ENCODE data around the gene FAM237B. TPM values are rescaled to one million over a fixed set of nuclear protein-coding genes. Genes with fewer than 3 reads are reported as not detected.

FAM237B gene
- total and polyA plus RNA-seq, 2 of the 8 experiments (the other 6 are each of a cell fraction or from before 2014, with no cell fraction given), result not detected

DNA sequence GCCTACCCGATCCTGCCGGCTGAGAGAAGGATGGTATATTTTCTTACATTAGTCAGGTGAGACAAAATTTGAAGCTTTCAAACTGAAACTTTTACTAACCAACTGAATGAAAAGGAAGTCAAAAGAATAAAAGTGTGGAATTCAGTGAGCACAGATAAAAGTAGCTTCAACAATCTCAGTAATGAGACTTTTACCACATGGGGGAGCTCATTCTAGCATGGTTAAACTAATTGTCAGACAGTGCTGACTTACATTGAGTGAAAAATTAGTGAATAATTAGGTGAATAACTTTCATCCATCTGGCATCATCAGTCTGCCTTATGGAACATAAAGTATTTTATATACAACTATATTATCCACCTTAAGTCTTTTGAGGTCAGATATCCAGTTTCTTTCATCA, 8.4 kb downstream of the FAM237B start:
- Histone ChIP-seq H3K56ac (replicated peaks; ENCODE audit: insufficient read length, low read depth, low read length) (no peak overlapping the region), H3K23ac (ENCODE audit: insufficient read length) (no peak overlapping the region), H2BK15ac (ENCODE audit: low read length) (no peak overlapping the region), H3K27ac (ENCODE audit: low read depth, low read length) (no peak overlapping the region), H2AFZ (ENCODE audit: low read length) (no peak overlapping the region), H3K14ac (ENCODE audit: insufficient read length) (no peak overlapping the region), H4K8ac (ENCODE audit: extremely low read depth, insufficient read depth, low read length) (no peak overlapping the region), H3K9me3 (ENCODE audit: insufficient read depth in 2 of 2, low read depth in 1 of 2, low read length in 1 of 2) (no peaks in the 10 kb centered on the region), H3K4me1 (replicated peaks in 1 of 4; ENCODE audit: control insufficient read depth in 3 of 4, insufficient read depth in 4 of 4, low read length in 3 of 4) (no peaks in the 10 kb centered on the region), H4K5ac (ENCODE audit: insufficient read length, low read depth, low read length) (no peak overlapping the region), H2BK5ac (ENCODE audit: low read depth, low read length) (no peak overlapping the region), H3K4me3 (ENCODE audit: extremely low read depth in 1 of 4, insufficient read depth in 2 of 4, low read depth in 3 of 4, low read length in 4 of 4) (no peak overlapping the region), H3K79me1 (ENCODE audit: low read depth, low read length) (no peaks in the 10 kb centered on the region), H3K18ac (ENCODE audit: extremely low read depth, low read length) (no peak overlapping the region), H3K79me2 (ENCODE audit: control insufficient read depth in 1 of 2, insufficient read depth in 2 of 2, low read length in 2 of 2) (no peaks in the 10 kb centered on the region), H3K36me3 (ENCODE audit: control insufficient read depth in 2 of 4, insufficient read depth in 4 of 4, low read length in 3 of 4) (no peaks in the 10 kb centered on the region), H2AK5ac (ENCODE audit: low read depth, low read length) (no peak overlapping the region), H3K23me2 (ENCODE audit: low read depth, low read length) (no peaks in the 10 kb centered on the region), H2BK20ac (ENCODE audit: low read length) (no peak overlapping the region), H2BK120ac (replicated peaks; ENCODE audit: low read depth, low read length) (no peak overlapping the region), H3K4me2 (ENCODE audit: insufficient read depth in 1 of 2, low read depth in 2 of 2, low read length in 2 of 2) (no peak overlapping the region), H2BK12ac (ENCODE audit: low read depth, low read length) (no peak overlapping the region), H3K4ac (replicated peaks; ENCODE audit: insufficient read length, low read depth, low read length) (no peak overlapping the region), H4K20me1 (replicated peaks in 1 of 2; ENCODE audit: control insufficient read depth in 1 of 2, insufficient read depth in 2 of 2, low read length in 2 of 2) (no peaks in the 10 kb centered on the region), H4K91ac (replicated peaks; ENCODE audit: insufficient read length, low read length) (no peak overlapping the region), H3K9ac (replicated peaks in 1 of 4; ENCODE audit: extremely low read depth in 1 of 4, low read depth in 3 of 4, low read length in 3 of 4) (no peak overlapping the region), H3K27me3 (replicated peaks in 1 of 4; ENCODE audit: control insufficient read depth in 3 of 4, extremely low read depth in 1 of 4, insufficient read depth in 3 of 4, low read length in 3 of 4) (no peaks in the 10 kb centered on the region)
- ChIA-PET CTCF (ENCODE audit: partially characterized antibody) (interaction anchor here (0.7 to 3.0 kb wide), 21 partner anchors 8 to 201 kb away, joined by 3 to 32 read pairs (median 5); partner anchors contain the start of genes GTPBP10 and STEAP2), POLR2A (ENCODE audit: partially characterized antibody) (no interaction called here)
- 94% methylated on average over 2 of the region's 2 CpGs; no CpG with 5 or more reads in 1 of the 2 experiments for WGBS, 2 experiments (ENCODE audit: extremely low coverage in 1 of 2, insufficient coverage in 1 of 2, insufficient read length in 1 of 2, insufficient replicate concordance in 2 of 2, low coverage in 1 of 2, low lambda C conversion rate in 2 of 2, missing lambda C conversion rate in 1 of 2)
- TF ChIP-seq CHD1 (IDR thresholded peaks at IDR 0.05; ENCODE audit: low read depth, low read length) (no peak), RBBP5 (IDR thresholded peaks at IDR 0.05; ENCODE audit: borderline replicate concordance, low read depth, low read length) (no peak), ASH2L (IDR thresholded peaks at IDR 0.05; ENCODE audit: low read length) (no peak), RAD21 (IDR thresholded peaks at IDR 0.05 in 1 of 2, conservative IDR thresholded peaks at IDR 0.05 in 1 of 2; ENCODE audit: low read depth in 2 of 2, low read length in 2 of 2) (peak in 1 of 2 experiments; percentile 34; a peak in 3 of 4 replicates)
- DNase-seq (ENCODE audit: low read depth in 1 of 2, low spot score in 2 of 2) (no peak), FAIRE-seq (no peak)
